Chondrocyte (in vitro differentiated cells): ENCODE measurements around the gene SH3PXD2A. TPM values are rescaled to one million over a fixed set of nuclear protein-coding genes. Genes with fewer than 3 reads are reported as not detected.
A peak's percentile ranks its signal among the peaks of the same experiment; 100 is the strongest.
"Not testable (repeated sequence)": the region's sequence is repeated elsewhere in the genome, so short reads cannot be mapped to it uniquely, and the experiment has no call there.

ENCODE experiments used
- DNase-seq: peaks from one replicate; pipeline ENCODE4 v3.0.0; 2021; ENCODE audit warnings: mixed read lengths, low spot score
- H3K27ac Mint-ChIP-seq: one replicate; pipeline ENCODE4 v1.8.0; 2021; ENCODE audit warnings: mild to moderate bottlenecking, moderate library complexity, mixed read lengths; ENCODE audit not compliant: unreplicated experiment
- H3K27me3 Mint-ChIP-seq: 2 replicates; pipeline ENCODE4 v1.8.0; 2021; ENCODE audit warnings: low read depth, mixed read lengths
- H3K36me3 Mint-ChIP-seq: 2 replicates; pipeline ENCODE4 v1.8.0; 2021; ENCODE audit warnings: low read depth, mixed read lengths
- H3K4me1 Mint-ChIP-seq: 2 replicates; pipeline ENCODE4 v1.8.0; 2021; ENCODE audit warnings: low read depth, mild to moderate bottlenecking, mixed read lengths
- H3K4me3 Mint-ChIP-seq: one replicate; pipeline ENCODE4 v1.8.0; 2021; ENCODE audit warnings: mild to moderate bottlenecking, moderate library complexity, mixed read lengths; ENCODE audit not compliant: unreplicated experiment
- H3K9me3 Mint-ChIP-seq: 2 replicates; pipeline ENCODE4 v1.8.0; 2021; ENCODE audit warnings: low read depth, mixed read lengths
- total RNA-seq: library from RNA; stranded (reverse); gene quantifications from 3 replicates; pipeline ENCODE4 v1.2.1, GENCODE V29; 2021
- TF ChIP-seq, protein P1 (sequence below): fragments of 200-600 bp; sonication (generic); IDR thresholded peaks from 2 replicates; pipeline ENCODE4 v1.5.0; 2021; ENCODE audit warnings: antibody characterized with exemption, mild to moderate bottlenecking, moderate library complexity

The SH3PXD2A gene
- total RNA-seq, 1 donor from 2014 or later: 46.0 TPM

- Mint-ChIP-seq H3K4me1 (peaks cover 18% of the 10 kb centered on the region), H3K9me3 (no peaks in the 10 kb centered on the region), H3K4me3 (no peak overlapping the region), H3K27me3 (peaks cover 8% of the 10 kb centered on the region), H3K36me3 (no peaks in the 10 kb centered on the region), H3K27ac (no peak overlapping the region)
- TF ChIP-seq, protein P1, sequence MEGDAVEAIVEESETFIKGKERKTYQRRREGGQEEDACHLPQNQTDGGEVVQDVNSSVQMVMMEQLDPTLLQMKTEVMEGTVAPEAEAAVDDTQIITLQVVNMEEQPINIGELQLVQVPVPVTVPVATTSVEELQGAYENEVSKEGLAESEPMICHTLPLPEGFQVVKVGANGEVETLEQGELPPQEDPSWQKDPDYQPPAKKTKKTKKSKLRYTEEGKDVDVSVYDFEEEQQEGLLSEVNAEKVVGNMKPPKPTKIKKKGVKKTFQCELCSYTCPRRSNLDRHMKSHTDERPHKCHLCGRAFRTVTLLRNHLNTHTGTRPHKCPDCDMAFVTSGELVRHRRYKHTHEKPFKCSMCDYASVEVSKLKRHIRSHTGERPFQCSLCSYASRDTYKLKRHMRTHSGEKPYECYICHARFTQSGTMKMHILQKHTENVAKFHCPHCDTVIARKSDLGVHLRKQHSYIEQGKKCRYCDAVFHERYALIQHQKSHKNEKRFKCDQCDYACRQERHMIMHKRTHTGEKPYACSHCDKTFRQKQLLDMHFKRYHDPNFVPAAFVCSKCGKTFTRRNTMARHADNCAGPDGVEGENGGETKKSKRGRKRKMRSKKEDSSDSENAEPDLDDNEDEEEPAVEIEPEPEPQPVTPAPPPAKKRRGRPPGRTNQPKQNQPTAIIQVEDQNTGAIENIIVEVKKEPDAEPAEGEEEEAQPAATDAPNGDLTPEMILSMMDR: no peak
- no peak for DNase-seq
Observed at GRCh38 chr10:103845972-103846371, 9.4 kb downstream of the SH3PXD2A start.

DNA sequence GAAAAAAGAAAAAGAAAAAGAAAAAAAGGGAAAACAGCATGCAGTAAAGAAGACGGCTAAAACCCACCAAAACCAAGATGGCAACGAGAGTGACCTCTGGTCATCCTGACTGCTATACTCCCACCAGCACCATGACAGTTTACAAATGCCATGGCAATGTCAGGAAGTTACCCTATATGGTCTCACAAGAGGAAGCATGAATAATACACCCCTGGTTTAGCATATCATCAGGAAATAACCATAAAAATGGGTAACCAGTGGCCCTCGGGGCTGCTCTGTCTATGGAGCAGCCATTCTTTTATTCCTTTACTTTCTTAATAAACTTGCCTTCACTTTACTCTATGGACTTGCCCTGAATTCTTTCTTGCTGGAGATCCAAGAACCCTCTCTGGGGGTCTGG, 10.0 kb downstream of the SH3PXD2A start:
- H3K27me3 Mint-ChIP-seq: peaks cover 11% of the 10 kb centered on the region
- H3K4me3 Mint-ChIP-seq, H3K9me3 Mint-ChIP-seq, DNase-seq, H3K36me3 Mint-ChIP-seq, H3K27ac Mint-ChIP-seq: not testable (repeated sequence)
- peaks cover 17% of the 10 kb centered on the region for H3K4me1 Mint-ChIP-seq

GRCh38 chr10:103843854-103844570, 11.4 kb downstream of the SH3PXD2A start:
- Mint-ChIP-seq H3K27me3 (peaks cover 6% of the 10 kb centered on the region), H3K4me3 (no peak overlapping the region), H3K36me3 (no peaks in the 10 kb centered on the region), H3K9me3 (no peaks in the 10 kb centered on the region), H3K27ac (peak overlapping the region; percentile 65), H3K4me1 (peaks cover 8% of the 10 kb centered on the region)
- TF ChIP-seq, protein P1: no peak
- no peak for DNase-seq

GRCh38 chr10:103843045-103843444, 12.3 kb downstream of the SH3PXD2A start:
- H3K4me3 Mint-ChIP-seq: no peak overlapping the region
- no peak for DNase-seq
- H3K27me3 Mint-ChIP-seq: peaks cover 3% of the 10 kb centered on the region
- TF ChIP-seq, protein P1: no peak
- no peak overlapping the region for H3K27ac Mint-ChIP-seq
- no peaks in the 10 kb centered on the region for H3K9me3 Mint-ChIP-seq
- peaks cover 8% of the 10 kb centered on the region for H3K4me1 Mint-ChIP-seq
- no peaks in the 10 kb centered on the region for H3K36me3 Mint-ChIP-seq

DNA sequence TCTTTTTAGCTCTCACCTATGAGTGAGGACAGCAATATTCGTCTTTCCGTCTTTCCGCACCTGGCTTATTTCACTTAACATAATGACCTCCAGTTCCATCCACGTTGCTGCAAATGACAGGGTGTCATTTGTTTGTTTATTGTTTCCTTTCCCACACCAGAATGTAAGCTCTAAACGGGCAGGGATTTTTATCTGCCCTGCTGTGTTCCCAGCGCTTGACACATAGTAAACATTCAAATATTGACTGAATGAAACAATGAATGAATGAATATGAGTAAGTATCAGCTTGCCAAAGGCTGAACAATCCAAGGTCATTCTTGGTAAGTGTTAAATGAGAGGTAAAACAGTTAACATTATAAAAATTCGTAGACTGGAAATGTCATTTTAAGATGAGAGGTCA, 12.8 kb downstream of the SH3PXD2A start:
- no peak for DNase-seq

More for the DNA sequence above, 12.8 kb downstream of the SH3PXD2A start:
- H3K9me3 Mint-ChIP-seq: no peaks in the 10 kb centered on the region
- no peak overlapping the region for H3K27ac Mint-ChIP-seq
- TF ChIP-seq, protein P1: no peak
- peaks cover 8% of the 10 kb centered on the region for H3K4me1 Mint-ChIP-seq
- peaks cover 3% of the 10 kb centered on the region for H3K27me3 Mint-ChIP-seq
- no peaks in the 10 kb centered on the region for H3K36me3 Mint-ChIP-seq
- H3K4me3 Mint-ChIP-seq: no peak overlapping the region
